Pancreas (tissue), 10 donors: Measurements from ENCODE around the gene ZNF630. TPM values are rescaled to one million over a fixed set of nuclear protein-coding genes. Genes with fewer than 3 reads are reported as not detected.
"Not testable (repeated sequence)": the region's sequence is repeated elsewhere in the genome, so short reads cannot be mapped to it uniquely, and the experiment has no call there.

ENCODE experiments used
- ATAC-seq, 4 donors: fragments of 200-7000 bp; cut with Tn5 transposase; one replicate each; pipeline versions ENCODE4 v1.8.0 to v1.9.1; 2020; ENCODE audit warnings: mild to moderate bottlenecking in 4 of 4, moderate library complexity in 4 of 4
- DNase-seq, 6 donors: peaks; one replicate each; pipeline ENCODE4 v3.0.0-alpha.2; 2020
- FAIRE-seq: peaks from 2 replicates; lab custom pipeline; 2012; peaks lifted over from hg19 to GRCh38; lab: Jason Lieb, UNC
- H3K27ac ChIP-seq, 4 donors: fragments of 200-600 bp; sonication (generic); 1 replicate in 3 of 4; 2 replicates in 1 of 4; pipeline versions ENCODE4 v1.5.0 to v1.8.0; 2020
- H3K27me3 ChIP-seq, 4 donors: fragments of 200-600 bp; one replicate each; pipeline ENCODE4 v1.8.0; 2021
- H3K36me3 ChIP-seq, 3 donors: fragments of 200-600 bp; sonication (generic) in 1 of 3; one replicate each; pipeline versions ENCODE4 v1.5.0 to v1.8.0; 2020 to 2021
- H3K4me1 ChIP-seq, 3 donors: fragments of 200-600 bp; one replicate each; pipeline ENCODE4 v1.8.0; 2021
- H3K4me3 ChIP-seq, 4 donors: fragments of 200-600 bp; sonication (generic) in 2 of 4; one replicate each; pipeline versions ENCODE4 v1.5.0 to v1.8.0; 2020 to 2021
- H3K9me3 ChIP-seq, 4 donors: fragments of 200-600 bp; one replicate each; pipeline ENCODE4 v1.8.0; 2021
- CTCF ChIP-seq, 4 donors: fragments of 200-600 bp; sonication (generic) in 3 of 4; IDR thresholded peaks; one replicate each; pipeline versions ENCODE4 v1.5.0 to v1.8.0; 2021; ENCODE audit warnings: antibody characterized with exemption in 4 of 4
- WGBS, 2 donors: extraction: QIAGEN DNeasy Blood & Tissue Kit; methylation state at CpG; one replicate each; pipeline ENCODE4 v1.1.7; 2013; 5-methylcytosine and 5-hydroxymethylcytosine counted together
- intact Hi-C, 3 donors: fragments of 100-400 bp; cut with DNase I; formaldehyde crosslinking; loops; one replicate each; pipeline versions ENCODE4 v1.11.1 to v1.14.2; 2022
- polyA plus RNA-seq, 2 donors: library from polyadenylated mRNA; stranded (reverse); fragments of 200-250 nt; gene quantifications; one replicate each; pipeline ENCODE4 v1.2.3, GENCODE V29; 2013
- total RNA-seq, 6 donors: library from RNA; stranded (reverse); fragmentation: NEBNext Ultra II Directional in 4 of 6; extraction: Animal tissue kit (Norgen Biotek cat#: 25700) in 4 of 6; gene quantifications; one replicate each; pipeline versions ENCODE4 v1.2.1 to v1.2.4, GENCODE V29; 2021 to 2023
- donor health status: healthy with polysubstance abuse.
- donor health status: DM: no; HTN: no; CAD: no; lungs with moderate emphysema.
- donor health status: DM: no; HTN: no; CAD: no.
- donor health status: control.
- donor health status: control.
- donor health status: Bipolar disorder and iron deficiency.
- donor health status: DM: yes; HTN: yes; CAD: no.
- donor health status: DM: no; HTN: no; CAD: no.
- donor health status: DM: no; HTN: no; CAD: no.
- donor health status: DM: yes; HTN: yes; CAD: no.

The ZNF630 gene
- total RNA-seq (1 to 10 TPM; 1.3 to 2.9 (median 1.7) TPM), polyA plus RNA-seq (1 to 10 TPM; 1.3 to 1.5 TPM)

- intact Hi-C loops: no loop called here
- H3K4me1 ChIP-seq: no peaks in the 10 kb centered on the region
- ATAC-seq: peak; percentile 97 to 99 (median 98)
- peak within 1 kb of the TSS; percentile 59 to 80 (median 69) for H3K27ac ChIP-seq
- peak; percentile 74 to 89 (median 82) for DNase-seq
- H3K4me3 ChIP-seq: peak within 1 kb of the TSS; percentile 21 to 61 (median 47)
- no peak for FAIRE-seq
- no peak for TF ChIP-seq CTCF (IDR thresholded peaks at IDR 0.05)
- no peaks in the 10 kb centered on the region for H3K27me3 ChIP-seq
- WGBS, 2 donors: 1 to 33% methylated on average over 47 to 48 of the region's 48 CpGs
- H3K36me3 ChIP-seq: no peaks in the 10 kb centered on the region
- no peaks in the 10 kb centered on the region for H3K9me3 ChIP-seq
Observed at GRCh38 chrX:48071064-48071985, at the start of gene ZNF630. TSS of gene ZNF630 (minus strand) at chrX:48071640. CDS start at chrX:48066886, 4,754 bp downstream.

- intact Hi-C loops: no loop called here
- H3K4me1 ChIP-seq: no peaks in the 10 kb centered on the region
- no peak for TF ChIP-seq CTCF (IDR thresholded peaks at IDR 0.05)
- H3K4me3 ChIP-seq: no peak overlapping the region
- DNase-seq (no peak), ATAC-seq (no peak), FAIRE-seq (no peak)
- WGBS, 2 donors: 59 to 68% methylated on average over 6 of the region's 6 CpGs
- H3K9me3 ChIP-seq: no peaks in the 10 kb centered on the region
- H3K27ac ChIP-seq: no peak overlapping the region
- no peaks in the 10 kb centered on the region for H3K36me3 ChIP-seq
- no peaks in the 10 kb centered on the region for H3K27me3 ChIP-seq
Observed at GRCh38 chrX:48107717-48108116, 36.3 kb upstream of the ZNF630 start.

- Histone ChIP-seq H3K9me3 (no peaks in the 10 kb centered on the region), H3K36me3 (no peaks in the 10 kb centered on the region), H3K27ac (no peak overlapping the region), H3K4me3 (no peak overlapping the region), H3K27me3 (no peaks in the 10 kb centered on the region), H3K4me1 (no peaks in the 10 kb centered on the region)
- ATAC-seq (no peak), DNase-seq (no peak), FAIRE-seq (no peak)
- intact Hi-C loops: no loop called here
- WGBS, 2 donors: 81 to 84% methylated on average over 6 of the region's 6 CpGs
- no peak for TF ChIP-seq CTCF (IDR thresholded peaks at IDR 0.05)
Observed at GRCh38 chrX:48102874-48103374, 31.5 kb upstream of the ZNF630 start.

DNA sequence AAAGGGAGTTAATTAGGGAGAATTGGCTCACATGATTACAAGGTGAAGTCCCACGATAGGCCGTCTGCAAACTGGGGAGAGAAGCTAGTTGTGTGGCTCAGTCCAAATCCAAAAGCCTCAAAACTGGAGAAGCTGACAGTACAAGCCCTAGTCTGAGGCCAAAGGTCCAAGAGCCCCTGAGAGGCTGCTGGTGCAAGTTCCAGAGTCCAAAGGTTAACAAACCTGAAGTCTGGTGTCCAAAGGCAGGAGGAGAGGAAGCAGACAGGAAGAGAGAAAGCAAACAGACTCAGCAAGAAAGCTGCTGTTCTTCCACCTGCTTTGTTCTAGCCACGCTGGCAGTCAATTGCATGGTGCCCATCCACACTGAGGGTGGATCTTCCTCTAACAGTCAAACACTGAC, 30.0 kb upstream of the ZNF630 start:
- no peaks in the 10 kb centered on the region for H3K27me3 ChIP-seq
- H3K4me3 ChIP-seq: no peak overlapping the region
- no peaks in the 10 kb centered on the region for H3K4me1 ChIP-seq
- no peaks in the 10 kb centered on the region for H3K36me3 ChIP-seq
- ATAC-seq (no peak), FAIRE-seq (no peak), DNase-seq (no peak)
- intact Hi-C loops: no loop called here
- no peaks in the 10 kb centered on the region for H3K9me3 ChIP-seq
- H3K27ac ChIP-seq: no peak overlapping the region
- WGBS, 2 donors: 74 to 80% methylated on average over 3 of the region's 3 CpGs
- no peak for TF ChIP-seq CTCF (IDR thresholded peaks at IDR 0.05)

GRCh38 chrX:48092558-48092957, 21.1 kb upstream of the ZNF630 start:
- H3K9me3 ChIP-seq, ATAC-seq, FAIRE-seq, H3K4me3 ChIP-seq, H3K27ac ChIP-seq, H3K4me1 ChIP-seq, H3K36me3 ChIP-seq, DNase-seq, intact Hi-C loops, H3K27me3 ChIP-seq: not testable (repeated sequence)
- 62 to 68% methylated on average over 3 of the region's 3 CpGs for WGBS, 2 donors
